ENCODE results near the gene TLK1.

TLK1 gene

DNA sequence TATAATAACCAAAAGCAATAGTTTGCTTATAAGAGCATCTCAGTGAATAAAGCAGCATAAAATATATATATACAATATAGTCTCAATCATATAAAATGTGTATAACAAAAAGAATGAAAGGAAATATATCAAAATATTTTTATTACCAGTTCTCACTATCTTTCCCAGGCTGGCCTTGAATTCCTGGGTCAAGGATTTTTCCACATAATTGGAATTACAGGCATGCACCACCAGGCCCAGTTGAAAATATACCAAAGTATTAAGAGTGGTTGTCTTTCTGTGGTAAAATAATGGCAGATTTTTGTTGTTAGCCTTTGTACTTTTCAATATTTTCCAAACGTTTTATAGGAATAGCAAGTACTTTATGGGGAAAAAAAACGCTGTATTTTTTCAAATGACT is 8.6 kb upstream of the TLK1 start:
- DNase-seq = no peak

DNA sequence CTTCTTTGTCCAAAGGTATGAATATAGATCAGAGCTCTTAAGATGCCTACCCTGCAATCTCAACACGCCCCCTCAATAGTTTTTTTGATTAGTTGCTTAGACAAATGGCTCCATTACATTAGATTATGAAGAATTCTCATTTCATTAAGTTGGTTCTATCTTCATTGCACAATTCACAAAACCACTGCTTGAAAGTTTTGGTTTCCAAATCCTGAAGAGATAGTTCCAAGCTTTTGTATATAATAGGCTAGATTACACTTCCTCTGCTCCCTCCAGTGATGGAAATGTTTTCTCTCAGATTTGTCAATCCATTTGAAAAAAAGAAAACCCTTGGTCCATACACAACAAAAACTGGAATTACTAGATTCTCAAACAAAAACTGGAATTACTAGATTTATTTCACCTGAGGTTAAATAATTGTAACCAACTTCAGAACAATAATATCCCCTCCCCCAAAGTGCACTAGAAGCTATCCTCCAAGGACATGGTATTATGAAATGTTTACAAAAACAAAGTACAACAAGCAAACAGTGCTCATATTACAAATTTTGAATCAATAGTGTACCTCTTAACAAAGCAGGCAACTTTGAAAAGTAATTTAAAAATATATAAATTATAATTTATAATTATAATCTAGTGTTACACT is 6.8 kb upstream of the TLK1 start:
- no peak for DNase-seq

DNA sequence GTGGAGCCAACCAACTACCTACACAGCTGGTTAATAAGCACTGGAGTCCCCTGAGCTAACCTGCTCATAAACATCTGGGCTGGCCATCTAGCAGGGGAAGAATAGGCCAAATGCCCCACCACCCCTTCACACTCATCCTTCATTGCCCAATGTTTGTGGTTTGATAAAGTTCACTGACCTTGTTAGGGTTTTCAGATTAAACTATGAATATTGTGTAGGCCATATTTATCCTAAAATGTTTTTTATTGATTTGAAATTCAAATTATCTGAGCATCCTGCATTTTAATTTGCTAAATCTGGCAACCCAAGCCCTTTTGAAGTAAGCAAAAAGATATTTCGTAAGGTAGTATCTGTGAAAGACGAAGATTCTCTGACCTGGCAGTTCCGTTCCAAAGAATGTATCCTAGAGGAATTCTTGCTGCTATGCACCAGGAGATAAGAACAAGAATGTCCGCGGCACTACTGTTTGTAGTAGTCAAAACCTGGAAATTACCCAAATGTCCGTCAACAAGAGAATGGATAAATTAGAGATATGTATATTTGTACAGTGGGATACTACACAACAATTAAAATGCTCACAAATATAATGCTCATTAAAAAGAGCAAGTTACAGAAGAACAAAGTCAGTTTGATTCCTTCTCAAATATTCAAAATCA is 5.8 kb upstream of the TLK1 start:
- DNase-seq = no peak

DNA sequence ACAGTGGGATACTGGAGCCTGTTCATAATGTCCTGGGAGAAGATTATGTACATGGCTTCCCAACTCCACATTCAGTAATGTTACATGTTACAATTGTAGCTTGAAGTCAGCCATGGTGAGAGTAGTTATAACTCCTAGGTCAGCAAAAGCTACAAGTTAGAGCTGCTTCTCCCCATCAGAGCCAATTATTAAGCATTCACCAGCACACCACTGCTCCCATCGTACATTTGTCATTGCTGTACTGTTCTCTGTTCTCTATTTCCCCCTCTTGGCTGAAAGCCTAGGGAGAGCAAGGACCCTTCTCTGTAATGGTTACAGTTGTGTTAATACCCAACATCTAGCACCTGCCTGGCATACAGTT is 5.3 kb upstream of the TLK1 start:
- no peak for DNase-seq

DNA sequence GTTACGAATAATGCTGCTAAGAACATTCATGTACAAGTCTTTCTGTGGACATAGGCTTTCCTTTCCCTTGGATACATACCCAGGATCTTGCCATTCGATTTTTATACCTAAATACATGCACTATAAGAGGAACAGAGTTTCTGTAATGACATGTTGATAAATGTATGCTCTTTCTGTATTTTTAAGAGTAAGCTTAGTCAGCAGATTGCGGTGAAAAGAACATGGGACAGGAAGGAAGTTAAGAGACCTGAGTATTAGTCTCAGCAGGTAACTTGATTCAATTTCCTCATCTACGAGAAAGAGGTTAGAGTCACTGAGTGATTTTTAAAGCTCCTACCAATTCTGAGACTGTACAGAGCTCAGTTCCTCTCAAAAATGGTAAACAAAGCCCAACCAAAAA is 2.6 kb upstream of the TLK1 start:
- DNase-seq = no peak

DNA sequence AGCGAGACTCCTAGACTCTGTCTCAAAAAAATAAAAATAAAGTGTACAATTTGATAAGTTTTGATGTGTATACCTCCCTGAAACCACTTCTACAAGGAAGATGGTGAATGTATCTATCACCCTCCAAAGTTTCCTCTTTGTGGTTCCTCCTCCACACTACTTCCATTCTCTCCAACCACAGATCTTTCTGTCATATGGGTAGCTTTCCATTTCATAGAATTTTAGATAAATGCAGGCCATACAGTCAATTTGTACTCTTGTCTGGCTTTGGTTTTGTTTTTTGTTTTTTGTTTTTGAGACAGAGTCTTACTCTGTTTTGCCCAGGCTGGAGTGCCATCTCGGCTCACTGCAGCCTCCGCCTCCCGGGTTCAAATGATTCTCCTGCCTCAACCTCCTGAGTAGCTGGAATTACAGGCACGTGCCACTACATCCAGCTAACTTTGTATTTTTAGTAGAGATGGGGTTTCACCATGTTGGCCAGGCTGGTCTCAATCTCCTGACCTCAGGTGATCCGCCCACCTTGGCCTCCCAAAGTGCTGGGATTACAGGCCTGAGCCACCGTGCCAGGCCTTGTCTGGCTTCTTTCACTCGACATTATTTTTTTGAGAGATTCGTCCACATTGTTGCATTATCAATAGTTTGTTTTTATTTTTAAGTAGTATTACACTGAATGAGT is 2.0 kb upstream of the TLK1 start:
- DNase-seq = peak; percentile 35

DNA sequence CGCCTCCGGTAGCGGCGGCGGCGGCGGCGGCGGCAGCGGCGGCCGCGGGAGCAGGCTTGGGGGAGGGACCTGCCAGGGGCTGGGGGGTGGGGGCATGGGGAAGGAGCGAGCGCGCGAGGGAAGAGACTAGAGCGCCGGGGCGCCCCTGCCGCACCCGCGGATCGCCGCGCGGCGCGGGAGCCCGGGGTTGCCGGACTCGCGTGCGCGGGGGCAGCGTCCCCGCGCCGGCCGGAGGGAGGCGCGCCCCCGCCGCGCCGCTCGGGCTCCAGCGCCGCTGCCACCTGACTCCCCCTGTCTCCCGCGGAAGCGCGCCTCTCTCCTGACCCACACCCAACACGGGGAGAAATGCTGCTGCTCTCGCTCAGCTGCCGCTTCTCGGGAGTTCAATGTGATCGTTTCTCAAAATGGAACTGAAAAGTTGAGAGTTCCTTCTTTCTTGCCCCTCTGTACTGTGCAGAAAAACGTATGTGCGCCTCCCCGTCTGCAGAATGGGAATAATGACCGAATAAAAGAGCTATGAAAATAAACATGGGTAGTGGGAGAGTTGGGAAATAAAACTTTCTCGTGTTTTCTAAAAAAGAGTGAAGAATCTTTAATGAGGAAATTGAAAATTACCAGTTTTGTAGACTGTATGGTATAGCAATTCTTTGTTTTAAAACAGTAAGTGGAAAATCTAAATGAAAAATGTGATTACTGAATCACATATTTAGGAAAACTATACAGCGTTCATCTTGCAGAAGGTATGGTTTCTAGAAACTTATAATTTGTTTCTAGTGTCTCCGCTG is 455 bp upstream of the TLK1 start:
- peak; percentile 86 for DNase-seq

DNA sequence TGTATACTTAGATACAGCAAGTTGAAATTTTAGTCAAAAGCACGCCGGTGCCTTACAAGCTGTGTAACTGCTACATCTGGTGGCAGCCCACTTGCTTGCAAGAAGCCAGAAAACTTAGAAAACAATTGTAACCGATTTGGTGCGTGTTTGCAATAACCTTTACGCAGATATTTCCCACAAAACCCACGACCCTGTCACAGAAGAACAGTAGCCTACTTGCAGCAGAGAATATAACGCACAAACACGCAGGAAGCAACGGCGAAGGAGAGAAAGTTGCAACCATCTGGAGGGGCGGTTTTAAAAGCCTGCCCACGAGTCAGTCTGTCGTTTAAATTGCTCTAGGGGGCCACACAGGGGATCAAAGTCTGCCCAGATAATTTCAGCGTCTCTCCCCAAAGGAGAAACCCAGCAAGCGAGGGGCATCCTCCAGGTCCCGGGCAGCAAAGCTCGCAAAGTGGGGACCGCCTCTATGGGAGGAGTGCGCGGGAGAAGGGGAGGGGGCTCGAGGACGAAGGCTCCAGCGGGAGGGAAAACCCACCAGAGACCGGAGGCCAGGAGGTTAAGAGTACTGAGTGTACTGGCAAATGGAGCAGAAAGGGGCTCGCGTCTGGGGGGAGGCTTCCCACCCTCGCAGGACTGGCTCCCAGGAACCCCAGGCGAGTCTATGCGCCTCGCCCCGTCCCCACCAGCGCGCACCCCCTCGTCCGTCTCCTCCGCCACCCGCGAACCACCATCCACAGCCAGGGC is 1.1 kb downstream of the TLK1 start:
- DNase-seq = peak; percentile 74

DNA sequence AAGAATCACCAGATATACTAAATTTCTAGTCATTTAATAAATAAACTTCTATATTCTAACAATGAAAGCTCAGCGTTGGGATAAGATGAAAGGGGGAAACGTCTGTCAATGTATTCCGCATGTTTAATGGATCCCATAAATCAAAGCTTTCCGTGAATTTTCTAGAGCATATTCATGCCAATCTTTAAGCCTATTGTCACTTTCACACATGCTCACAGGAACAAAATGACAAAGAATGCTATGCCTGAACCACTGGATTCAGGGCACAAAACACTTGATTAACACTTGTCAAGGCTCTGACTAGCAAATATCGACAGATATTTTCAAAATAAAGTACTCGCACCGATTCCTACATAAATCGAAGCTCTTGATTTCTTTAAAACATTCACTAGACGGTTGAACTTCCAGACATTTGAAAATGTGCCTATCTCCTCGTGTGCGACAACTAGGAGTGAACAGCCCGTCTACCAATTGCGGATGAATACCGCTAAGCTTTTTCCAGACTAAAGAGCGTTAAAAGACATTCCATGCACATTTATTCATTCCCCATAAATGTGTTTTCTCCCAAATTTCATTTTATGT is 1.8 kb downstream of the TLK1 start:
- no peak for DNase-seq

DNA sequence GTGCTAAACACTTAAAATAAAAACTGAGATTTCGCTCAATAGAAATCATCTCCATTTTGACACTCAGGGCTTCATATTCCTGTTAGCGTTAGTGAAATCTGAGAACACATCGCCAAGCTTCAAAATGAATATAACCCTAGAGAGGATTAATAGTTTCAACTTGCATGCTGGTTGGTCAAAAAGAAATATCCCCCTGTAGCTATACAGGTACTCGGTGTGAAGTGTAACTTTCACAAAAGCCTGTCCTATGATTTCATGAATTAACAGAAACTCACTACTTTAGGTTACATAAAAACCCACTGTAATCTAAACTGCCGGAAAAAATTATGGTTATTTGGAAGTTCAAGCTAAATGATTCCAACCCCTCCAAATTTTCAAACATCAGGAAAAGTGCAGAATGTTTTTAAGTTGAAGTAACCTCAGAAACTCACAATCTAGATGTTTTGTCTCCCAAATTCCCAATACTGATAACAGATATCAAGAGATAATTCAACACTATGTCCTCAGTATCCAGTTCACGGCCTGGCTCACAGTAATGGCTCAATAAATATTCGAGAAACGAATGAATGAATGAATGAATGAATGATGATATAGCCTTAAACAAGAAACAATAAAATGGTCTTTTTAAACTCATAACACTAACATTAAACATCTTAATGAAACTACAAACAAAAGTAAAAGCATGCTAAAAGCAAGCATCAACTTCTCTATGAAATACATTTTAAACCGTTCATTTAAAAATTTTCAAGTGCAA is 2.5 kb downstream of the TLK1 start:
- no peak for DNase-seq

DNA sequence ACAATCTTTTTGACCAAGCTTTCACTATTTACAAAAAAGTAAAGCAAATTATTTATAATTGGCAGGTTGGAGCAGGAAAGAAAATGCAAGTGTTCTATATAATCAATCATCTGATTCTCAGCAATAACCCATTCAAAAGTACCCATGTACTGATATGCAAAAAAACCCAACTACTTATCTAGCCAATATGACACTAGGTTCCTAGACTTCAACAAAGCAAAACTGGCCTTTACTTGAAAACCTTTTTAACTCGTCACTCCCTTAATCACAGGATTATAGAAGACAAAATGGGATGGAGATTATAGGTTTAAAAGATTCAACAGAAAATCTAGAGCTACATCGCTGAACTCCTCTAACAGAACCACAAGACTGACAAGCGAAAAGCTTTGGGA is 3.6 kb downstream of the TLK1 start:
- no peak for DNase-seq

DNA sequence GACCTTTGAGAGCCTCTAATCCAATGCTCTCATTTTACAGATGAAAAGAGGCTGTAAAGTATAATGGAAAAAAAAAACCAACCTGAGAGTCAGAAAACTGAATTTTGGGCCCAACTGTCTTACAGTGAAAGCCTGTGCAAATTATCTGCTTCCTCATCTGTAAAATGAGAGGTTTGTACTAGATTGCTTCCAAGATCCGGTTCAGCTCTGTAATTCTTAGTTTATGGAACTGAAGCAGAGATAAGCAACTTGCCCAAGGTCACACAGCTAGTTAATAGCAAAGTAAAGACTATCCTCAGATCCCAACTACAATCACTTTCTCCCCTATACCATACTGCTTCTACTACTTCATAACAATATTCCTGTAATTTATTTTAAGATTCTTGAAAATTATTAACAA is 6.3 kb downstream of the TLK1 start:
- peak; percentile 38 for DNase-seq

DNA sequence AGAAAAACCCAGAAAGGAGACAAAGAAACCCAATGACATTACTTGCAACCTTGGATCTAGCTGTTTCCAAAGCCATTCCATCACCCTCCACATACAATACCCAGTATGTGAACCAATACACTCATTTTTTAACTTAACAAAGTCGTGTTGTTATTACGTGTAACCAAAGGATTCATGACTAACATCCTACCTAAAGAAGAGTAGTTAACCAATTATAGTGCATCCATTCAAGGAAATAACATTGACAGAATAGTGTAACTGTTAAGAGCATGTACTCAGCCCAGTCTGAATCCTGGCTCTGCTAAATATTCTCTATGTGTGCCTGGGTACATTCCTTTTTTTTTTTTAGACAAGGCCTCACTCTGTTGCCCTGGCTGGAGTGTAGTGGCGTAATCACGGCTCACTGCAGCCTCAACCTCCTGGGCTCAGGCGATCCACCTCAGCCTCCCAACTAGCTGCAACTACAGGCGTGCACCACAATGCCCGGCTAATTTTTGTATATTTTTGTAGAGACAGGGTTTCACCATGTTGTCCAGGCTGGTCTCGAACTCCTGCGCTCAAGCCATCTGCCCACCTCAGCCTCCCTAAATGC is 9.9 kb downstream of the TLK1 start:
- DNase-seq = no peak

DNA sequence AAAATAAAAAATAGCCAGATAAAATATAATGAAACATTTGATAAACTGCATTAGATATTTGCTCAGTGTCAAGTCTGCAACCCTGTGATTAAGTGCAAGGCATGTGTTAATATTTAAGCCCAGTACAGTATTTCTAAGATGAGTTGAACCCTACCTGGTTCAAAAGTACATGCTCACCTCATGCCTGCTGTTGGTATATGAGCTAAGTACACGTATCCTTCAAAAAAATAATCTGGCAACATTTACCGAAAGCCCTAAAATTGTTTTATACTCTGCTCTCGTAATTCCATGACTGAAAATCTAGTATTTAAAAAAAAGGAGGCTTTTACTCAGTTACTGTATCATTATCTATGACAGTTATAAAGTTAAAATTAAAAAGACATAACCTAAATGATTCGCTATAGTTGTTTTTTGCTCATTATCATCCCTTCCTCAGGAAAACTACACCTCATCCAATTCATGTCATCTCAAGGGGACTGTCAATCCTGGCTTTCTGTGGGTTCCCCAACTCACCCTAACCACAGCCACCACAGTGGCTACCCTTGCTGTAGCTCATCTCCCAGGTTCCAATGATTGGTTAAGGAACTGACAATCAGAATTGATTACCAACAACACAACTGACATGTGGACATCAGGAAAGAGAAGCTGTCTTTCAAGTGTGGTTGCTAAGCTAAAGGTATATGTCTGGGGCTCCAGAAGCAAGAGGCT is 10.6 kb downstream of the TLK1 start:
- no peak for DNase-seq

DNA sequence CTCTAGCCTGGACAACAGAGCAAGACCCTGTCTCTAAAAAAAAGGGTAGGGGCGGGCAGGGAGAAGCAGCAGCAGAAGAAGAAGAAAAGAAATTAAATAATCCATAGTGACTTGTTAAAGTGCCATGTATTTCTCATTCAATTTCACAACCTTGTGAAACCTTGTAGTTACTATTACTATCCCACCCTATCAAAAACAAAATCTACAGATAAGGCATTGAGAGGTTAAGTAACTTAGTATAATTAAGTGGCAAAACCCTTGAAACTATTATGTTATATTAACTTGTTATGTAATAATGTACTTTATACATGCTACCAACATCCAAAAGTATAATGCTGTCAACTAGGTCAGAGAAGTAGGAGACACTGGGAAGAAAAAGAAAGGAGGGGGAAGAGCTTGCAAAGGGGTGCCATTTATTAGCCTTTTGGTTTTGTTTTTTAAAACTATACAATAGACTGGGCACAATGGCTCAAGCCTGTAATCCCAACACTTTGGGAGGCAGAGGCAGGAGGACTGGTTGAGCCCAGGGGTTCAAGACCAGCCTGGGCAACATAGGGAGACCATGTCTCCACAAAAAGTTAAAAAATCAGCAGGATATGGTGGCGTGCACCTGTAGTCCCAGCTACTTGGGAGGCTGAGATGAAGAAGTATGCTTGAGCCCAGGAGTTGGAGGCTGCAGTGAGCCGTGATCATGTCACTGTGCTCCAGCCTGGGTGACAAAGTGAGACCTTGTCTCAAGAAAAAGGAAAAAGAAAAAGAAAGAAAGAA is 11.3 kb downstream of the TLK1 start:
- DNase-seq = no peak

DNA sequence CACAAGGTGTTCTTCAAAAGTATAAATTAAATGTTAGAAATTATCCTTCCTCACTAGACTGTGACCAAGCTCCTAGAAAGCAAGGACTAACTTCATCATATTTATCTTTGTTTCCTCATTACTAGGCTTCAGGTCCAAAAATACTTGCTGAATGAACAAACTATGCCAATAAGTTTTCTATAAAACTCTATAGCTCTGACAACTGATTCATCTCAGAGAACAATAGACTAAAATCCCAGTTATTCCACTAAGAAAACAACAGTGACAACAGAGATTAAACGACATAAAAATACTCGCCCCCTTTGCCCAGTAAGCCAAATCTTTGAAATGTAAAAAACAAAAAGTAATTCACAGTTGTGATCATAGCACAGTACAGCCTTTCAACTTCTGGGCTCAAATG is 13.6 kb downstream of the TLK1 start:
- DNase-seq = no peak

DNA sequence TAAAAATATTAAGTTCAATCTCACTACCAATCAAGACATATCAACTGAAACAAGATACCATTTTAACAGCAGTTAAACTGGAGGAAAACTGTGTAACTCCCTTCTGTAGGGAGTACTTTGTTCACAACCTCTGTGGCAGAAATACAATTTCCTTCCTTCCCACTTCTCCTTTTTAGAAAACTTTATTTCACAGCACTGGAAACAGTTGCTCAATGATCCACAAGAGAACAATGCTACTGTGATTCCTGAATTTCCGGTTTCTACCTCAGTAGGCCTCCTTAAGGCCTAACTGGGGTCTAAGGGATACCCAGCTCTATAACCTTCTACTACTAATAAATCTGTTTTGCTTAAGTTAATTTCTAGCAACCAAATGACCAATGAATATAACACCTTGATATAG is 14.1 kb downstream of the TLK1 start:
- DNase-seq = peak; percentile 20

DNA sequence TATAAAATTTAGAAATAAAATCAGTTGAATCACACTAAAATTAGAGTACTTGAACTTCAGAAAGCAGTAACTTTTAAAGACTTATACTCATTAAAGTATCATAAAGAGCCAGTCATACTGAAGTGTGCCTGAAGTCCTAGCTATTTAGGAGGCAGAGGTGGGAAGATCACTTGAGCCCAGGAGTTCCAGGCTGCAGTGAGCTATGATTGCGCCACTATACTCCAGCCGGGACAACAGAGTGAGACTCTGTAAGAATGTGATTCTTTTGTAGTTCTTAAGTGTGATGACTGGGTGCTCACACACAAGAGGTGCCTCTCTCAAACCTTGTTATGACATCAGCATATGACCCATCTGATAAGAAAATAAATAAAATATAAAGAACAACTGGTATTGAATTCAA is 14.6 kb downstream of the TLK1 start:
- no peak for DNase-seq

DNA sequence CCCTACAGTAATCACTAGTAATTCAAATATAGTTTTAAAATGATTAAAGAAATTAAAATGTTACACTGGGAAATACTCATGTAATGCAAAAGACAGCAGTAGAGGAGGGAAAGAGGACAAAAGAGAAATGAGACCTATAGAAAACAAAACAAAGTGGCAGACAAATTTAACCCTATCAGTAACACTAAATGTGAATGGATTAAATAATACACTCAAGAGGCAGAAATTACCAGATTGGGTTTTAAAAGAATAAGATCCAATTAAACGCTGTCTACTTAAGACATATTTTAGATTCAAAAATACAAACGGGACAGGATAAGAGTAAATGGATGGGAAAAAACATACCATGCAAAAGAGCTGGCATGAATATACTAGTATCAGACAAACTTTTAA is 17.0 kb downstream of the TLK1 start:
- no peak for DNase-seq

DNA sequence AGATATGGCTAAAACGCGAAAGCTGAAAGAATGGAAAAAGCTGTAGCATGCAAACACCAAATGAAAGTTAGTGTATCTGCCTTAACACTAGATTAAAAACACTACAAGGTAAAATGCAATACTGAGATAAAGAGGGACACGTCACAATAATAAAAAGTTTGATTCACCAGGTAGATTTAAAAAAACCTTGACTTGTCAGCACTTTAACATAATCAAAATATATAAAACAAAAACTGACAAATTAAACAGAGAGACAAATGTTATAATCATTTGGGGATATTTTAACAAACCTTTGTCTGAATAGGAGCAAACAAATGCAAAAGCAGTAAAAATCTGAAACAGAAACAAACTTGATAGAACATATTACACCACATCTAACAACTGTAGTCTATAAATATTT is 18.3 kb downstream of the TLK1 start:
- no peak for DNase-seq
